Keratinocyte (primary cell): ENCODE results near the gene FMN2. TPM values are rescaled to one million over a fixed set of nuclear protein-coding genes. Genes with fewer than 3 reads are reported as not detected.

ENCODE experiments used
- DNase-seq: peaks from one replicate; pipeline ENCODE4 v3.0.0-alpha.2; 2011; ENCODE audit warnings: low read depth, missing footprints, low spot score
- FAIRE-seq: peaks from 2 replicates; lab custom pipeline; 2011; peaks lifted over from hg19 to GRCh38; lab: Jason Lieb, UNC
- H2AFZ ChIP-seq: 2 replicates; pipeline ENCODE4 v1.6.0; 2012; ENCODE audit warnings: low read length, control low read depth, inconsistent platforms; ENCODE audit not compliant: control insufficient read depth
- H3K27ac ChIP-seq: 2 replicates; pipeline ENCODE4 v1.5.1; 2011; ENCODE audit warnings: low read length; ENCODE audit not compliant: control insufficient read depth, insufficient read depth
- H3K27me3 ChIP-seq: 3 replicates; pipeline ENCODE4 v1.6.0; 2011; ENCODE audit warnings: low read length; ENCODE audit not compliant: control insufficient read depth, insufficient read depth; ENCODE audit errors: extremely low read depth
- H3K36me3 ChIP-seq, 2 experiments: 2 replicates in 1 of 2; 3 replicates in 1 of 2; pipeline ENCODE4 v1.5.1; 2011; ENCODE audit warnings: low read length in 2 of 2, mild to moderate bottlenecking in 1 of 2; ENCODE audit not compliant: control insufficient read depth in 2 of 2, insufficient read depth in 2 of 2; ENCODE audit errors: extremely low read depth in 1 of 2
- H3K4me1 ChIP-seq: 3 replicates; pipeline ENCODE4 v1.5.1; 2011; ENCODE audit warnings: low read length; ENCODE audit not compliant: control insufficient read depth, insufficient read depth; ENCODE audit errors: extremely low read depth
- H3K4me2 ChIP-seq: 3 replicates; pipeline ENCODE4 v1.6.0; 2011; ENCODE audit warnings: low read depth, low read length; ENCODE audit not compliant: control insufficient read depth, insufficient read depth; ENCODE audit errors: extremely low read depth
- H3K4me3 ChIP-seq, 3 experiments: fragments of 200-600 bp in 1 of 3; sonication (generic) in 1 of 3; 2 replicates in 2 of 3; 3 replicates in 1 of 3; pipeline ENCODE4 v1.5.1; 2011 to 2016; ENCODE audit warnings: low read length in 3 of 3, mild to moderate bottlenecking in 3 of 3, control low read depth in 2 of 3, inconsistent platforms in 1 of 3, low read depth in 1 of 3, mixed read lengths in 1 of 3, mixed run types in 1 of 3, moderate library complexity in 1 of 3; ENCODE audit not compliant: control insufficient read depth in 2 of 3, insufficient read depth in 2 of 3; ENCODE audit errors: extremely low read depth in 1 of 3
- H3K79me2 ChIP-seq: 2 replicates; pipeline ENCODE4 v1.6.0; 2012; ENCODE audit warnings: low read length; ENCODE audit not compliant: control insufficient read depth, insufficient read depth
- H3K9ac ChIP-seq: 3 replicates; pipeline ENCODE4 v1.6.0; 2011; ENCODE audit warnings: low read length; ENCODE audit not compliant: control insufficient read depth, insufficient read depth; ENCODE audit errors: extremely low read depth
- H3K9me1 ChIP-seq: 3 replicates; pipeline ENCODE4 v1.6.0; 2011; ENCODE audit warnings: low read length; ENCODE audit not compliant: control insufficient read depth, insufficient read depth; ENCODE audit errors: extremely low read depth
- H3K9me3 ChIP-seq: 2 replicates; pipeline ENCODE4 v1.5.1; 2012; ENCODE audit warnings: low read depth, low read length; ENCODE audit not compliant: control insufficient read depth
- H4K20me1 ChIP-seq: 3 replicates; pipeline ENCODE4 v1.6.0; 2011; ENCODE audit warnings: low read length; ENCODE audit not compliant: control insufficient read depth, insufficient read depth; ENCODE audit errors: extremely low read depth
- CTCF ChIP-seq, 3 experiments: IDR thresholded peaks in 1 of 3; conservative IDR thresholded peaks in 1 of 3; optimal IDR thresholded peaks in 1 of 3; 2 replicates in 2 of 3; 3 replicates in 1 of 3; pipeline versions ENCODE3 to v1.5.1; 2011; ENCODE audit warnings: low read length in 3 of 3, mild to moderate bottlenecking in 3 of 3, moderate library complexity in 2 of 3, control low read depth in 1 of 3, inconsistent platforms in 1 of 3; ENCODE audit not compliant: insufficient read depth in 2 of 3; ENCODE audit errors: extremely low read depth in 1 of 3
- EZH2 ChIP-seq: IDR thresholded peaks from one replicate; pipeline ENCODE4 v1.6.1; 2012; ENCODE audit warnings: inconsistent platforms, mild to moderate bottlenecking, low read length, moderate library complexity
- dilution Hi-C: fragments of 300-500 bp; cut with MboI; formaldehyde crosslinking; loops from one replicate; pipeline ENCODE4 v1.7.0; 2020; ENCODE audit warnings: low sequenced_read_pairs; ENCODE audit not compliant: extremely low pct_ligation_motif_present
- polyA plus RNA-seq, 5 experiments: library from polyadenylated mRNA; depleted of rRNA in 3 of 5; stranded (reverse) in 3 of 5; stranded (forward) in 1 of 5; unstranded in 1 of 5; fragments of >200 nt; gene quantifications; 1 replicate in 1 of 5; 2 replicates in 3 of 5; 3 replicates in 1 of 5; pipeline versions ENCODE4 v1.2.1 to v1.2.3, GENCODE V29; 2011 to 2012; ENCODE audit warnings: missing spikeins in 2 of 5, low read depth in 1 of 5, low replicate concordance in 1 of 5

FMN2 gene
- polyA plus RNA-seq, 1 donor (not counting 4 experiments of a cell fraction or from before 2014, with no cell fraction given), result not detected

- no peaks in the 10 kb centered on the region for H3K9me3 ChIP-seq
- H3K27me3 ChIP-seq, result no peaks in the 10 kb centered on the region
- no peak overlapping the region for H3K4me2 ChIP-seq
- H2AFZ ChIP-seq, result no peak overlapping the region
- H3K27ac ChIP-seq, result no peak overlapping the region
- no peaks in the 10 kb centered on the region for H3K79me2 ChIP-seq
- no peak for DNase-seq
- no peaks in the 10 kb centered on the region for H3K4me1 ChIP-seq
- no peak overlapping the region for H3K4me3 ChIP-seq
- no peak overlapping the region for H3K9ac ChIP-seq
- FAIRE-seq, result no peak
- H4K20me1 ChIP-seq, result no peaks in the 10 kb centered on the region
- no peaks in the 10 kb centered on the region for H3K36me3 ChIP-seq
- no peaks in the 10 kb centered on the region for H3K9me1 ChIP-seq
- TF ChIP-seq CTCF (optimal IDR thresholded peaks at IDR 0.05 in 1 of 3, IDR thresholded peaks at IDR 0.05 in 1 of 3, conservative IDR thresholded peaks at IDR 0.05 in 1 of 3; ENCODE audit: extremely low read depth in 1 of 3, insufficient read depth in 2 of 3, low read length in 3 of 3) (no peak), EZH2 (no peak)
- dilution Hi-C loops, result no loop called here
Observed at GRCh38 chr1:240151136-240151735, 59.6 kb downstream of the FMN2 start.

DNA sequence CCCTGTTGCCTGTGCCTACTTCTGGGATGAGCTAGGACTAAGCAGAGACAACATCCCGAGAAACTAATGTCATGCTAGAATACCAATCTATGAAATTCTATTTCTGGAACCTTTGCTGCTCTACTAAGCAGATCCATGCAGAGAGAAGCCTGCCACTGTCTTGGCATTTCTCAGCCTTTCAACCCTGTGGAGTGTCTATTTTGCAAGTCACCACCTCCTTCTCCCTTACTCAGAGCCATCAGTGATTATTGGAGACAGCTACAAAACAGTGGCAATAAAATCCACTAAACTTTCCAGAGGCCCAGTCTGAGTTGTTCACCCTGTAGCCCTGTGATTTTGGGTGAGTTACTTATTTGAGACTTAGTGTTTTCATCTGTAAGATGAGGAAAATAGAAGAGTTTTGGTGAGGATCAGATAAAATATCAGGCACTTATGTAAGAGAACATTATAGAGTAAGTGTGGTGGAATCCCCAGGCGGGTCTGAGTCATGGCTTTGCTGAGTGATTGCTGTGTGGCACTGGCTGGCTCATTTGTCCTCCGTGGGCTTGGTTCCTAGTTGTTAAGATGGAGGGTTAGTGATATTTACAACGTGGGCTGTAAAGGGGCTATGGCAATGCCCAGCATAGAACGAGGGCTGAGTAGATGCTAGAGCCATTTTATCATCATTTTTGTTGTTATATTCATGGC lies 61.1 kb downstream of the FMN2 start:
- Histone ChIP-seq H3K79me2 (no peaks in the 10 kb centered on the region), H2AFZ (no peak overlapping the region), H3K9ac (no peak overlapping the region), H3K9me3 (no peaks in the 10 kb centered on the region), H3K27ac (no peak overlapping the region), H3K9me1 (no peaks in the 10 kb centered on the region), H3K4me2 (no peak overlapping the region), H4K20me1 (no peaks in the 10 kb centered on the region), H3K4me1 (no peaks in the 10 kb centered on the region), H3K36me3 (no peaks in the 10 kb centered on the region), H3K27me3 (no peaks in the 10 kb centered on the region), H3K4me3 (no peak overlapping the region)
- TF ChIP-seq EZH2 (no peak), CTCF (optimal IDR thresholded peaks at IDR 0.05 in 1 of 3, IDR thresholded peaks at IDR 0.05 in 1 of 3, conservative IDR thresholded peaks at IDR 0.05 in 1 of 3; ENCODE audit: extremely low read depth in 1 of 3, insufficient read depth in 2 of 3, low read length in 3 of 3) (no peak)
- no peak for FAIRE-seq
- dilution Hi-C loops, result no loop called here
- DNase-seq, result no peak
